Measurements from ENCODE around the gene OR5K1.

Gene OR5K1
- total RNA-seq: 0 reads per million in 3 donors

- DNase-seq: no peak
- H3K27me3 ChIP-seq (replicated peaks; ENCODE audit: control insufficient read depth, insufficient read depth, low read length, poor library complexity, severe bottlenecking): no peaks in the 10 kb centered on the region
- H3K4me1 ChIP-seq (ENCODE audit: control insufficient read depth, insufficient read depth, low read length, poor library complexity, severe bottlenecking): no peaks in the 10 kb centered on the region
- H3K9me3 ChIP-seq (ENCODE audit: control insufficient read depth, low read length): no peaks in the 10 kb centered on the region
- no peak within 1 kb of the TSS for H3K4me3 ChIP-seq (ENCODE audit: insufficient read depth, low read depth, low read length, poor library complexity, severe bottlenecking)
- no peaks in the 10 kb centered on the region for H3K36me3 ChIP-seq (ENCODE audit: control insufficient read depth, insufficient read depth, low read length)
- H3K27ac ChIP-seq (ENCODE audit: insufficient read depth, low read length, poor library complexity, severe bottlenecking): no peak within 1 kb of the TSS
Observed at GRCh38 chr3:98462901-98463300, at the start of gene OR5K1. TSS of gene OR5K1 (plus strand) at chr3:98463201. CDS start at chr3:98469577, 6,376 bp downstream.

- no peak overlapping the region for H3K27ac ChIP-seq (ENCODE audit: insufficient read depth, low read length, poor library complexity, severe bottlenecking)
- peaks cover 4% of the 10 kb centered on the region for H3K9me3 ChIP-seq (ENCODE audit: control insufficient read depth, low read length)
- no peaks in the 10 kb centered on the region for H3K27me3 ChIP-seq (replicated peaks; ENCODE audit: control insufficient read depth, insufficient read depth, low read length, poor library complexity, severe bottlenecking)
- H3K4me3 ChIP-seq (ENCODE audit: insufficient read depth, low read depth, low read length, poor library complexity, severe bottlenecking): no peak overlapping the region
- DNase-seq: no peak
- H3K36me3 ChIP-seq (ENCODE audit: control insufficient read depth, insufficient read depth, low read length): no peaks in the 10 kb centered on the region
- no peaks in the 10 kb centered on the region for H3K4me1 ChIP-seq (ENCODE audit: control insufficient read depth, insufficient read depth, low read length, poor library complexity, severe bottlenecking)
Observed at GRCh38 chr3:98432575-98432974, 30.4 kb upstream of the OR5K1 start.

- H3K27me3 ChIP-seq (replicated peaks; ENCODE audit: control insufficient read depth, insufficient read depth, low read length, poor library complexity, severe bottlenecking): no peaks in the 10 kb centered on the region
- DNase-seq: no peak
- H3K27ac ChIP-seq (ENCODE audit: insufficient read depth, low read length, poor library complexity, severe bottlenecking): no peak overlapping the region
- peaks cover 4% of the 10 kb centered on the region for H3K9me3 ChIP-seq (ENCODE audit: control insufficient read depth, low read length)
- H3K4me1 ChIP-seq (ENCODE audit: control insufficient read depth, insufficient read depth, low read length, poor library complexity, severe bottlenecking): no peaks in the 10 kb centered on the region
- no peaks in the 10 kb centered on the region for H3K36me3 ChIP-seq (ENCODE audit: control insufficient read depth, insufficient read depth, low read length)
- H3K4me3 ChIP-seq (ENCODE audit: insufficient read depth, low read depth, low read length, poor library complexity, severe bottlenecking): no peak overlapping the region
Observed at GRCh38 chr3:98433764-98434163, 29.2 kb upstream of the OR5K1 start.

GRCh38 chr3:98434412-98434811 is 28.6 kb upstream of the OR5K1 start:
- no peaks in the 10 kb centered on the region for H3K9me3 ChIP-seq (ENCODE audit: control insufficient read depth, low read length)
- H3K4me1 ChIP-seq (ENCODE audit: control insufficient read depth, insufficient read depth, low read length, poor library complexity, severe bottlenecking): no peaks in the 10 kb centered on the region
- H3K36me3 ChIP-seq (ENCODE audit: control insufficient read depth, insufficient read depth, low read length): no peaks in the 10 kb centered on the region
- H3K4me3 ChIP-seq (ENCODE audit: insufficient read depth, low read depth, low read length, poor library complexity, severe bottlenecking): no peak overlapping the region
- H3K27ac ChIP-seq (ENCODE audit: insufficient read depth, low read length, poor library complexity, severe bottlenecking): no peak overlapping the region
- no peaks in the 10 kb centered on the region for H3K27me3 ChIP-seq (replicated peaks; ENCODE audit: control insufficient read depth, insufficient read depth, low read length, poor library complexity, severe bottlenecking)
- no peak for DNase-seq

- DNase-seq: no peak
- Histone ChIP-seq H3K27ac (ENCODE audit: insufficient read depth, low read length, poor library complexity, severe bottlenecking) (no peak overlapping the region), H3K9me3 (ENCODE audit: control insufficient read depth, low read length) (no peaks in the 10 kb centered on the region), H3K36me3 (ENCODE audit: control insufficient read depth, insufficient read depth, low read length) (no peaks in the 10 kb centered on the region), H3K27me3 (replicated peaks; ENCODE audit: control insufficient read depth, insufficient read depth, low read length, poor library complexity, severe bottlenecking) (no peaks in the 10 kb centered on the region), H3K4me3 (ENCODE audit: insufficient read depth, low read depth, low read length, poor library complexity, severe bottlenecking) (no peak overlapping the region), H3K4me1 (ENCODE audit: control insufficient read depth, insufficient read depth, low read length, poor library complexity, severe bottlenecking) (no peaks in the 10 kb centered on the region)
Observed at GRCh38 chr3:98440283-98440682, 22.7 kb upstream of the OR5K1 start.

- no peak overlapping the region for H3K27ac ChIP-seq (ENCODE audit: insufficient read depth, low read length, poor library complexity, severe bottlenecking)
- no peak for DNase-seq
- H3K4me3 ChIP-seq (ENCODE audit: insufficient read depth, low read depth, low read length, poor library complexity, severe bottlenecking): no peak overlapping the region
- no peaks in the 10 kb centered on the region for H3K36me3 ChIP-seq (ENCODE audit: control insufficient read depth, insufficient read depth, low read length)
- H3K9me3 ChIP-seq (ENCODE audit: control insufficient read depth, low read length): no peaks in the 10 kb centered on the region
- H3K27me3 ChIP-seq (replicated peaks; ENCODE audit: control insufficient read depth, insufficient read depth, low read length, poor library complexity, severe bottlenecking): no peaks in the 10 kb centered on the region
- no peaks in the 10 kb centered on the region for H3K4me1 ChIP-seq (ENCODE audit: control insufficient read depth, insufficient read depth, low read length, poor library complexity, severe bottlenecking)
Observed at GRCh38 chr3:98445949-98446406, 17.0 kb upstream of the OR5K1 start.

- Histone ChIP-seq H3K27ac (ENCODE audit: insufficient read depth, low read length, poor library complexity, severe bottlenecking) (no peak overlapping the region), H3K36me3 (ENCODE audit: control insufficient read depth, insufficient read depth, low read length) (no peaks in the 10 kb centered on the region), H3K4me1 (ENCODE audit: control insufficient read depth, insufficient read depth, low read length, poor library complexity, severe bottlenecking) (no peaks in the 10 kb centered on the region), H3K27me3 (replicated peaks; ENCODE audit: control insufficient read depth, insufficient read depth, low read length, poor library complexity, severe bottlenecking) (no peaks in the 10 kb centered on the region), H3K9me3 (ENCODE audit: control insufficient read depth, low read length) (no peaks in the 10 kb centered on the region), H3K4me3 (ENCODE audit: insufficient read depth, low read depth, low read length, poor library complexity, severe bottlenecking) (no peak overlapping the region)
- no peak for DNase-seq
Observed at GRCh38 chr3:98449606-98450193, 13.3 kb upstream of the OR5K1 start.

GRCh38 chr3:98450372-98450771 is 12.6 kb upstream of the OR5K1 start:
- DNase-seq: no peak
- H3K27me3 ChIP-seq (replicated peaks; ENCODE audit: control insufficient read depth, insufficient read depth, low read length, poor library complexity, severe bottlenecking): no peaks in the 10 kb centered on the region
- H3K4me3 ChIP-seq (ENCODE audit: insufficient read depth, low read depth, low read length, poor library complexity, severe bottlenecking): no peak overlapping the region
- no peaks in the 10 kb centered on the region for H3K9me3 ChIP-seq (ENCODE audit: control insufficient read depth, low read length)
- no peak overlapping the region for H3K27ac ChIP-seq (ENCODE audit: insufficient read depth, low read length, poor library complexity, severe bottlenecking)
- H3K4me1 ChIP-seq (ENCODE audit: control insufficient read depth, insufficient read depth, low read length, poor library complexity, severe bottlenecking): no peaks in the 10 kb centered on the region
- no peaks in the 10 kb centered on the region for H3K36me3 ChIP-seq (ENCODE audit: control insufficient read depth, insufficient read depth, low read length)

GRCh38 chr3:98453827-98454226 is 9.2 kb upstream of the OR5K1 start:
- Histone ChIP-seq H3K4me3 (ENCODE audit: insufficient read depth, low read depth, low read length, poor library complexity, severe bottlenecking) (no peak overlapping the region), H3K27ac (ENCODE audit: insufficient read depth, low read length, poor library complexity, severe bottlenecking) (no peak overlapping the region), H3K27me3 (replicated peaks; ENCODE audit: control insufficient read depth, insufficient read depth, low read length, poor library complexity, severe bottlenecking) (no peaks in the 10 kb centered on the region), H3K36me3 (ENCODE audit: control insufficient read depth, insufficient read depth, low read length) (no peaks in the 10 kb centered on the region), H3K4me1 (ENCODE audit: control insufficient read depth, insufficient read depth, low read length, poor library complexity, severe bottlenecking) (no peaks in the 10 kb centered on the region), H3K9me3 (ENCODE audit: control insufficient read depth, low read length) (no peaks in the 10 kb centered on the region)
- DNase-seq: no peak

GRCh38 chr3:98454929-98455328 is 8.1 kb upstream of the OR5K1 start:
- H3K36me3 ChIP-seq (ENCODE audit: control insufficient read depth, insufficient read depth, low read length): no peaks in the 10 kb centered on the region
- no peak for DNase-seq
- no peaks in the 10 kb centered on the region for H3K4me1 ChIP-seq (ENCODE audit: control insufficient read depth, insufficient read depth, low read length, poor library complexity, severe bottlenecking)
- H3K4me3 ChIP-seq (ENCODE audit: insufficient read depth, low read depth, low read length, poor library complexity, severe bottlenecking): no peak overlapping the region
- H3K9me3 ChIP-seq (ENCODE audit: control insufficient read depth, low read length): no peaks in the 10 kb centered on the region
- no peak overlapping the region for H3K27ac ChIP-seq (ENCODE audit: insufficient read depth, low read length, poor library complexity, severe bottlenecking)
- no peaks in the 10 kb centered on the region for H3K27me3 ChIP-seq (replicated peaks; ENCODE audit: control insufficient read depth, insufficient read depth, low read length, poor library complexity, severe bottlenecking)
